Globus pallidus (tissue), 1 donor: Measurements from ENCODE around the gene MROH9.

Experiments
- DNase-seq: peaks from one replicate; pipeline ENCODE4 v3.0.0-alpha.2; 2015; ENCODE audit warnings: low spot score

MROH9 gene

DNA sequence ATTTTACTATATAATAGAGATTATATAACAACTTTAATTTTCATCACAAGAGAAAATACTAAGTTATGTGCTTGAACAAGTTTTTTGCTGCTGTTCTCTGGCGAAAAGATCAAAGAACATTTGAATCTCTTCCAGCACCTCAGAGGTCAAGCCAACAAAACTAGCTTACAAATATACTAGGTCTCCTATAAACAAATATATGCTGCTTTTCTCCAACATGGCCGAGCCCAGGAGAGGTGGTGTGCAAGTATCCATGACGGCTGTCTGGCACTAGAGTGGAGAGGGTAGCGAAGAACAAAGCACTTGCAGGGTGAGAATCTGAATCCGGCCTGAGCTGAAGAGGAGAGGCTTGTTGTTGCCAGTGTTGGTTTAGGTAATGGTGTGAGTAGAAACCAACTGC is 147.9 kb downstream of the MROH9 start:
- no peak for DNase-seq

DNA sequence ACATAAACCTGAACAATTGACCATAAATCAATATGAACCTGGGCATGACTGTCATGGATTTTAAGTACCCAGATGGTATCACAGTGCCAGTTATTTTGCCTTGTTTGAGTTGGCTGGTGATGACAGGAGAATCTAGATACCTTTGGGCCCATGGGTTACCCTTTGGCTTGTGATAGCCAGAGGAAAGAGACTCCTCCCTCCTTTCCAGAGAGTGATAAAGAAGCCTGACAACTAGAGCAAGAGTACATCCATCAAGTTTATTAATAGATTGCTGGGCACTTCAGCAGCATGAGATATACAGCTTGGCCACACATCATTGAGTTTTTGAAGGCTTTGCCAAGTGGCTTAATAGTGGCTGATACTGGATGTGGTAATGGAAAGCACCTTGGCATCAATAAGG is 148.8 kb downstream of the MROH9 start:
- DNase-seq, result no peak

DNA sequence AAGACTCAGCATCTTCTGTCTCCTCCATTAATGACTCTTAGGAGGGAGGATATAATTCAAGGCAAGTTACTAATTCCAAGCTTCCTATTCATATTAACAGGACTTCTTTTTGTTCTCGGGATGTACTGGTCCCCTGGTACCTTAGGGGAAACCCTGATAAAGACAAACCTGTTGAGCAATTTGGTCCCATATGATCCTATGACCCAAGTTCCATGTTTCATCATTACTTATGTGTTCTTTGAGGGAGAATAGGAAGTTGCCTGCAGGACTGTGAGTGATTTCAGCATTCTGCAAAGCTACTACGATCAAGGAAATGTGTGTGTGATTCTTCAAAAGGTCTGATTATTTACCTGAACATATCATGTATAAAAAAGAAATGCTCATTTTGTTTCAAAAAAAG is 149.5 kb downstream of the MROH9 start:
- DNase-seq, result no peak

DNA sequence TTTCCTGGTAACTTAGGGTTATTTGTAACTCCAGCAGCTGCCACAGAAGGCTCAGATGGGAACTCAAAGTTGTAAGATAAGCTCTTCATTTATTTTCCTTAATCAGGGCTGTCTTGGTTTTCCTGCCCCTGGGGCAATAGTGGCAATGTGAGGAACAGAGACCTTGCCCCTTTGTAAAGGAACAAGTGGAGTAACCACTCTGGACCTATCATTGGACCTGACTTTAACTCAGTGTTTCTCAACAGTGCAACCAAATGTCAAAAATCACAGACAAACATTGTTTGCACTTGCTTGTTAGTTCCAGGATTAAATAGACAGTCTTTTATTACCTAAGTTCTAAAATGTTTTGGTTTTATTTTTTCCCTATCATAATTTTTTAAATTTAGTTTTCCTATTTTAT is 152.6 kb downstream of the MROH9 start:
- no peak for DNase-seq

DNA sequence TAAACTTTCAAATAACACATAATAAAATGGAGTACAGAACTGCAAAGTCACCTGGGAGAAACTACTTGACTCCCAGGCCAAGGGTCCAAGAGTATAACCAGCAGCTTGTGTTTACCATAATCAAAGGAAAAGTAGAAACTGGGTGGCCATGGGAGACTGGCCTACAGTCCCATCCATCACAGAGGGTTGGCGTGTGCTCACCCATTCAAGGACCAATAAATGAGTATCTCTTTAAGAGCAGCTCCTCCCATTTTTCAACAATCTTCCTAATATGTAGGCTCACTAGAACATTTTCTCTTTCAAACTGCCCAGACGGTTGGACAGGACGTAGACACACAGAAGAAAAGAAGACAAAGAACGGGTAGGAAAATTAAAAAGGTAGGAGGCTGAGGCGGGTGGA is 155.3 kb downstream of the MROH9 start, which contains the start of gene FMO3:
FMO3 (plus strand) TSS at position 302 of the 400 bp plus-strand sequence. CDS start 1,754 bp downstream, outside the sequence.
- no peak for DNase-seq

DNA sequence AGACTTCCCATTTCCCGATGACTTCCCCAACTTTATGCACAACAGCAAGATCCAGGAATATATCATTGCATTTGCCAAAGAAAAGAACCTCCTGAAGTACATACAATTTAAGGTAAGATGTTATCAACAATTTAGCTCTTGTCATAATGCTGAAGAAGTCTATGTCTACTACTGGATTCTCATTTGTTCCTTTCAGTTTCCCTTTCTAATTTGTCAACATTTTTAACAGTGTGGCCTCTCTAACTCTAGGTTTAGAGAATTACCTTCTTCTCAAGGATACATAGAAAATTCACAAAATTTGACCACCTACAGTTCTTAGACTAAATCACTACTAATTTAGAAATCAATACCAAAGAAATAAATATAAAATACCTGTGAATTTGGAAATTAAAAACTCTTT is 168.5 kb downstream of the MROH9 start:
- DNase-seq, result no peak

DNA sequence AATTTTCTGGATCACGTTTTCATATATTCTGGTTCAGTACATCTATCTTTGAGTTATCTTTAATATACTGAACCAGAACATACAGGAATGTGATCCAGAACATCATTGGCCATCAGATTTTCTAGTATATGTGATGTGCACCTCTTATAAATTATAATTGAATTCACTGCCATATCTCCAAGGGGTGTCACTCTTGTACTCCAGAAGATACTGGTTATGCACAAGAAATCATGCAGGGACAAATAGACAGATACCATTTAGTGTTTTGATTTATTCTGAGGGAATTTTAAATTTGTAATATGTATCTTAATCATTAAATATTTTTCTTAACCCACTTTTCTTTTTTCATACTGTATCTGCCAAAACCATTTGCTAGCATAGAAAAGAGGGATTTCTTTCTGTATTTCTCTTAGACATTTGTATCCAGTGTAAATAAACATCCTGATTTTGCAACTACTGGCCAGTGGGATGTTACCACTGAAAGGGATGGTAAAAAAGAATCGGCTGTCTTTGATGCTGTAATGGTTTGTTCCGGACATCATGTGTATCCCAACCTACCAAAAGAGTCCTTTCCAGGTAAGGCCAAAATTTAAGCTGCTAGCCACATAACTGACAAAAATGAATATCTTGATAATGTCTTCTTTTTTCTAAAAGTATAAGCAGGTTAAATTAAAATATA is 172.1 kb downstream of the MROH9 start:
- no peak for DNase-seq

DNA sequence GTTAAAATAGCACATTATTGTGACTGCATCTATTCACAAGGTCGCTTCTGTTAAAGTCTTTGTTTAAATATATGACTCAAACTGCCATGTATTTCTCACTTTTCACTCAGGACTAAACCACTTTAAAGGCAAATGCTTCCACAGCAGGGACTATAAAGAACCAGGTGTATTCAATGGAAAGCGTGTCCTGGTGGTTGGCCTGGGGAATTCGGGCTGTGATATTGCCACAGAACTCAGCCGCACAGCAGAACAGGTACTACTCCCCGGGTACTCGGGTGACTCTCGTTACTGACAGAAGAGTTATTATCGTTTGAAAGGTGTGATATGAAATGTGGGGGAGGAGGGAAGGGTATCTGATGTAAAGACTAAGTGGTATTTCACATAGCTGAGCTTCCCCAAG is 172.6 kb downstream of the MROH9 start:
- DNase-seq, result no peak

DNA sequence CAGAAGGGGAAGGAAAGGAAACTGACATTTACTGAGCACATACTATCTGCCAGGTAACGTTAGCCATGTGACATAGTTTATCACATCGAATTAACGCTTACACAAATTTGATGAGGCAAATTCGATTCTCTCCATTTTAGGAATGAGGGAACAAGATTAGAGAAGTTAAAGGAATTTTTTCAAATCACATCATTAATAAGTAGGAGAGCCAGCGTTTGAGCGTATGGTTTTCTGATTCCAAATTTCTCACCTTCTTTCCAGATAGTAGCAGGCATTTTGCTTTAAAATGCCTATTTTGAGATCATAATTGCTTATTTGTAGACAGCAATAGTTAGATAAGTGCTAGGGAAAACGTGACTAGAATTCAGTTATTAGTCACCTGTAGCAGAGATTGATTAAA is 174.6 kb downstream of the MROH9 start:
- DNase-seq, result no peak

DNA sequence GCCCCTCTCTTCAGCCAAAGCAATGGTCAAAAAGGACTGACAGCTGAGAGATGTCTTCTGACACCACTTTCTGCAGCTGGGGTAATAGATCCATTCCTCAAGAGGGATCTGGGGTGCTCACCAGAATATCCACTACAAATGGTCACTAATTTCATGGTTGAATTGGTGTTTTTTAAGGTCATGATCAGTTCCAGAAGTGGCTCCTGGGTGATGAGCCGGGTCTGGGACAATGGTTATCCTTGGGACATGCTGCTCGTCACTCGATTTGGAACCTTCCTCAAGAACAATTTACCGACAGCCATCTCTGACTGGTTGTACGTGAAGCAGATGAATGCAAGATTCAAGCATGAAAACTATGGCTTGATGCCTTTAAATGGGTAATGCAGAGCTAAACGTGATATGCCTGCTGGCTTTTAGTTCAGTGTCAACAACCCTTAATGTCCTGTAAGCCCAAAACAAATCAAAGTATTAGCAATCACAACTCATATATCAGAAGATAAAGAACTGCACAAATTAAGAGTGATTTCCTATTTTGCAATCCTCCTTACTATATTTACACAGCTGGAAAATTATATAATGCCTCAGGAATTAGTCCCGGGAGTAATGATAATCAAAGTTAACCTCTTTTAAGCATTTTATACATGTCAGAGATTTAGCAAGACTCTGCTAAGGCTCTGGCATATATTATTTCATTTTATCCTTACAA is 175.4 kb downstream of the MROH9 start:
- no peak for DNase-seq

DNA sequence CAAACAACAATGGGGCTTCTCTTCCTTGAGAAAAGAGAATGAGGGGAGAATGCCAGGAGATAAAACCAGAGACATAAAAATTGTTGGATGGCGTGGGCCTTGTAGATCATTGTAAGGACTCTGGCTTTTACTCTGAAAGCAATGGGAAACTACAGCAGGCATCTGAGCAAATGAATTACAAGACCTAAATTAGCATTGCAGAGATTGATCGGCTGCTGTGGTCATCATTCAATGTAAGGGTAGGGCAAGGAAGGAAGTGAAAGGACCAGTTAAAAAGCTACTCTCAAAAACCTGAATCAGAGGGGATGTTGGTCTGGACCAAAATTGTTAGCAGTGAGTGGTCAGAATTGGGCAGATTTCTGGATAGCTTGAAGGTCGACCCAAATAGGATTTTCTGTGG is 176.8 kb downstream of the MROH9 start:
- no peak for DNase-seq

DNA sequence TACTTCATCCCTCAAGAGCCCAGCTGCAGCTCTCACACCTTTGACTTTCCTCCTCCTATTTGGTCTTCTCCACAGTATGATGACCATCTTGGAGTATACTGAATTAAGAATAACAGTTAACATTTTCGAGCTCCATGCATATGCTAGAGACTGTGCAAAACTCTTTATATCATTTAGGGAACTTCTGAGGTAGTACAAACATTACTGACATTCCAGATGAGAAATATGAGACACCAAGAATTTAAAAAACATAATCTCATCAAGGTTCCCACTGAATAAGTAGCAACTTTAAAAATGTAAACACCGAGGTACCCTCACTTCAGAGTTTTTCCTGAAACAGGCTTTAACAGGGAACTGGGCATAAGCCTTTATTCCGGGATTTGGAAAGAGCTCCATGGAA is 178.0 kb downstream of the MROH9 start:
- no peak for DNase-seq
